Measurements from ENCODE around the gene GRK2.

- TF ChIP-seq POLR2AphosphoS5 (IDR thresholded peaks at IDR 0.05) (peak in 1 of 3 donors; percentile 75), POLR2A (IDR thresholded peaks at IDR 0.05) (no peak)
- TF ChIP-seq, protein P1, sequence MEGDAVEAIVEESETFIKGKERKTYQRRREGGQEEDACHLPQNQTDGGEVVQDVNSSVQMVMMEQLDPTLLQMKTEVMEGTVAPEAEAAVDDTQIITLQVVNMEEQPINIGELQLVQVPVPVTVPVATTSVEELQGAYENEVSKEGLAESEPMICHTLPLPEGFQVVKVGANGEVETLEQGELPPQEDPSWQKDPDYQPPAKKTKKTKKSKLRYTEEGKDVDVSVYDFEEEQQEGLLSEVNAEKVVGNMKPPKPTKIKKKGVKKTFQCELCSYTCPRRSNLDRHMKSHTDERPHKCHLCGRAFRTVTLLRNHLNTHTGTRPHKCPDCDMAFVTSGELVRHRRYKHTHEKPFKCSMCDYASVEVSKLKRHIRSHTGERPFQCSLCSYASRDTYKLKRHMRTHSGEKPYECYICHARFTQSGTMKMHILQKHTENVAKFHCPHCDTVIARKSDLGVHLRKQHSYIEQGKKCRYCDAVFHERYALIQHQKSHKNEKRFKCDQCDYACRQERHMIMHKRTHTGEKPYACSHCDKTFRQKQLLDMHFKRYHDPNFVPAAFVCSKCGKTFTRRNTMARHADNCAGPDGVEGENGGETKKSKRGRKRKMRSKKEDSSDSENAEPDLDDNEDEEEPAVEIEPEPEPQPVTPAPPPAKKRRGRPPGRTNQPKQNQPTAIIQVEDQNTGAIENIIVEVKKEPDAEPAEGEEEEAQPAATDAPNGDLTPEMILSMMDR (IDR thresholded peaks at IDR 0.05 in 8 of 11, conservative IDR thresholded peaks at IDR 0.05 in 3 of 11), result no peak
Measured at GRCh38 chr11:67283481-67283963, 17.2 kb downstream of the GRK2 start.

Measured in spleen (tissue), 7 donors.